ENCODE results near the gene LAMA2. TPM values are rescaled to one million over a fixed set of nuclear protein-coding genes. Genes with fewer than 3 reads are reported as not detected.

LAMA2 gene, protein sequence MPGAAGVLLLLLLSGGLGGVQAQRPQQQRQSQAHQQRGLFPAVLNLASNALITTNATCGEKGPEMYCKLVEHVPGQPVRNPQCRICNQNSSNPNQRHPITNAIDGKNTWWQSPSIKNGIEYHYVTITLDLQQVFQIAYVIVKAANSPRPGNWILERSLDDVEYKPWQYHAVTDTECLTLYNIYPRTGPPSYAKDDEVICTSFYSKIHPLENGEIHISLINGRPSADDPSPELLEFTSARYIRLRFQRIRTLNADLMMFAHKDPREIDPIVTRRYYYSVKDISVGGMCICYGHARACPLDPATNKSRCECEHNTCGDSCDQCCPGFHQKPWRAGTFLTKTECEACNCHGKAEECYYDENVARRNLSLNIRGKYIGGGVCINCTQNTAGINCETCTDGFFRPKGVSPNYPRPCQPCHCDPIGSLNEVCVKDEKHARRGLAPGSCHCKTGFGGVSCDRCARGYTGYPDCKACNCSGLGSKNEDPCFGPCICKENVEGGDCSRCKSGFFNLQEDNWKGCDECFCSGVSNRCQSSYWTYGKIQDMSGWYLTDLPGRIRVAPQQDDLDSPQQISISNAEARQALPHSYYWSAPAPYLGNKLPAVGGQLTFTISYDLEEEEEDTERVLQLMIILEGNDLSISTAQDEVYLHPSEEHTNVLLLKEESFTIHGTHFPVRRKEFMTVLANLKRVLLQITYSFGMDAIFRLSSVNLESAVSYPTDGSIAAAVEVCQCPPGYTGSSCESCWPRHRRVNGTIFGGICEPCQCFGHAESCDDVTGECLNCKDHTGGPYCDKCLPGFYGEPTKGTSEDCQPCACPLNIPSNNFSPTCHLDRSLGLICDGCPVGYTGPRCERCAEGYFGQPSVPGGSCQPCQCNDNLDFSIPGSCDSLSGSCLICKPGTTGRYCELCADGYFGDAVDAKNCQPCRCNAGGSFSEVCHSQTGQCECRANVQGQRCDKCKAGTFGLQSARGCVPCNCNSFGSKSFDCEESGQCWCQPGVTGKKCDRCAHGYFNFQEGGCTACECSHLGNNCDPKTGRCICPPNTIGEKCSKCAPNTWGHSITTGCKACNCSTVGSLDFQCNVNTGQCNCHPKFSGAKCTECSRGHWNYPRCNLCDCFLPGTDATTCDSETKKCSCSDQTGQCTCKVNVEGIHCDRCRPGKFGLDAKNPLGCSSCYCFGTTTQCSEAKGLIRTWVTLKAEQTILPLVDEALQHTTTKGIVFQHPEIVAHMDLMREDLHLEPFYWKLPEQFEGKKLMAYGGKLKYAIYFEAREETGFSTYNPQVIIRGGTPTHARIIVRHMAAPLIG (N-terminal part only)
- total RNA-seq: 100 to 1,000 TPM in 1 of 4 donors, 10 to 100 TPM in 1, 1 to 10 TPM in 2; 1.7 to 112 (median 19.6) TPM

DNA sequence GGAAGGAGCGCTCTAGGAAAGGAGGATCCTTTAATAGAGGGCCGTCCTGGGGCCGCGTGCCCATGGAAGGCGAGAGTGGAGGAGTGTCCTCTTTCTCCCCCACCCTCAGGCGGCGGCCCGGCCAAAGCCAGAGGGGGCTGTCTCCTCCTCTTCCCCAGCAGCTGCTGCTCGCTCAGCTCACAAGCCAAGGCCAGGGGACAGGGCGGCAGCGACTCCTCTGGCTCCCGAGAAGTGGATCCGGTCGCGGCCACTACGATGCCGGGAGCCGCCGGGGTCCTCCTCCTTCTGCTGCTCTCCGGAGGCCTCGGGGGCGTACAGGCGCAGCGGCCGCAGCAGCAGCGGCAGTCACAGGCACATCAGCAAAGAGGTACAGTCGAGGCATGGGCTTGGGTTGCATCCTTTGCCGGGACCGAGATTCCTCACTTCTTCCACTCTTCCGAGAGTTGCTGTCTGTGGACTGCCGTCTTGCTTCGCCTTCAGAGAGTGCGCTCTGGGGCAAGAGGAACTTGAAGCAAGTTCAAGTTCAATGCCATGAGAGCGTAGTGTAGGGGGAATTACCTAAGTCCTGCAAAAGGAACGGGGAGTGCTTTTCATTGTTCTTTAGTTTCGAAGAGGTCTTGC lies at the start of gene LAMA2:
Gene LAMA2, plus strand, starts transcription at position 148 of the 621 bp plus-strand sequence. Its CDS starts 108 bp downstream, at position 256.
- 12 to 17% methylated on average over 14 to 30 of the region's 36 CpGs for WGBS, 2 donors
- Histone ChIP-seq H3K36me3 (no peaks in the 10 kb centered on the region), H3K9me3 (no peaks in the 10 kb centered on the region), H3K4me1 (peaks cover 0 to 13% (median 0%) of the 10 kb centered on the region in 3 donors), H3K27ac (peak within 1 kb of the TSS; percentile 8 to 77 (median 46)), H3K4me3 (peak within 1 kb of the TSS; percentile 33 to 69 (median 42)), H3K27me3 (peaks cover 0 to 5% (median 0%) of the 10 kb centered on the region in 4 donors)
- TF ChIP-seq CTCF (IDR thresholded peaks at IDR 0.05): no peak
- TF ChIP-seq POLR2A (IDR thresholded peaks at IDR 0.05): peak in 2 of 4 donors; percentile 48 to 52
- DNase-seq: no peak
- intact Hi-C loops (cut with DNase I): no loop called here

GRCh38 chr6:128836761-128837160 lies 46.2 kb upstream of the LAMA2 start:
- intact Hi-C loops (cut with DNase I): no loop called here
- WGBS, 2 donors: 16 to 42% methylated on average over 1 of the region's 1 CpG

GRCh38 chr6:128841518-128841917 lies 41.4 kb upstream of the LAMA2 start:
- Histone ChIP-seq H3K27ac (no peak overlapping the region), H3K4me3 (no peak overlapping the region), H3K27me3 (no peaks in the 10 kb centered on the region), H3K9me3 (no peaks in the 10 kb centered on the region), H3K36me3 (no peaks in the 10 kb centered on the region), H3K4me1 (no peaks in the 10 kb centered on the region)
- TF ChIP-seq POLR2A (IDR thresholded peaks at IDR 0.05) (no peak), CTCF (IDR thresholded peaks at IDR 0.05) (no peak)
- intact Hi-C loops (cut with DNase I): no loop called here
- WGBS, 2 donors: 45 to 74% methylated on average over 4 of the region's 4 CpGs
- no peak for DNase-seq

More at GRCh38 chr6:128836761-128837160, 46.2 kb upstream of the LAMA2 start:
- H3K4me1 ChIP-seq: no peaks in the 10 kb centered on the region
- no peak overlapping the region for H3K4me3 ChIP-seq
- TF ChIP-seq POLR2A (IDR thresholded peaks at IDR 0.05) (no peak), CTCF (IDR thresholded peaks at IDR 0.05) (no peak)
- no peak for DNase-seq
- no peak overlapping the region for H3K27ac ChIP-seq
- no peaks in the 10 kb centered on the region for H3K9me3 ChIP-seq
- H3K27me3 ChIP-seq: no peaks in the 10 kb centered on the region
- no peaks in the 10 kb centered on the region for H3K36me3 ChIP-seq

DNA sequence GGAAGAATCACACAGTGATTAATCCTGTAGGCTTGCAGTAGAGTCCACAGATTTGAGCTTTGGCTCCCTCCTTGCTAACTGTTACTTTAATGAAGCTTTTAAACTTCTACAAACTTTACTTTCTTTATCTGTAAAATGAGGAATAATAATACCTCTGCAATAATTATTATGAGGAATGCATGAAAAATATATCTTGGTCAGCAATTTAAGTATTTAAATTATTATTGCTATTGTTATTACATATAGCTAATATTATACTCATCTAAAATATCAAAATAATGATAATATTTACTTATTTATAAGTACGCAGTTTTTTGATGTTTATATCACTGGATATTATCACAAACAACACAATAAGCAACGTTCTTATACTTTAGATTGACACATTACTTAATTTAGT lies 38.3 kb upstream of the LAMA2 start:
- DNase-seq: no peak
- H3K4me1 ChIP-seq: no peaks in the 10 kb centered on the region
- H3K4me3 ChIP-seq: no peak overlapping the region
- 70 to 75% methylated on average over 2 of the region's 2 CpGs for WGBS, 2 donors
- TF ChIP-seq POLR2A (IDR thresholded peaks at IDR 0.05) (no peak), CTCF (IDR thresholded peaks at IDR 0.05) (no peak)
- no peaks in the 10 kb centered on the region for H3K27me3 ChIP-seq
- H3K9me3 ChIP-seq: no peaks in the 10 kb centered on the region
- H3K36me3 ChIP-seq: no peaks in the 10 kb centered on the region
- H3K27ac ChIP-seq: no peak overlapping the region
- intact Hi-C loops (cut with DNase I): no loop called here
